ENCODE measurements around the gene THSD8.
"Not testable (repeated sequence)": the region's sequence is repeated elsewhere in the genome, so short reads cannot be mapped to it uniquely, and the experiment has no call there.

- not testable (repeated sequence) for TF ChIP-seq CTCF (IDR thresholded peaks at IDR 0.05; ENCODE audit: borderline replicate concordance, extremely low read depth, low read length, poor library complexity, severe bottlenecking); EZH2 (IDR thresholded peaks at IDR 0.05; ENCODE audit: borderline replicate concordance, low read depth, low read length, severe bottlenecking)
These were observed 44.7 kb downstream of the THSD8 start for GRCh38 chr19:12846613-12847012.
